Stimulated activated CD8-positive, alpha-beta memory T cell treated with anti-CD3 and anti-CD28 coated beads, Interleukin-15, amount 100 ng/mL, for 24 hours (primary cell): ENCODE measurements around the gene MAML3.
A peak's percentile ranks its signal among the peaks of the same experiment; 100 is the strongest.

ENCODE experiments used
- DNase-seq: peaks from one replicate; pipeline ENCODE4 v3.0.0-alpha.2; 2020; ENCODE audit warnings: low read depth

The MAML3 gene

GRCh38 chr4:140156529-140157171 is 2.7 kb upstream of the MAML3 start:
- no peak for DNase-seq

GRCh38 chr4:140154572-140154891 is 548 bp upstream of the MAML3 start:
- DNase-seq: no peak

- DNase-seq: no peak
Measured at GRCh38 chr4:140153419-140153717, 616 bp downstream of the MAML3 start.

GRCh38 chr4:140152751-140153418 is 1.1 kb downstream of the MAML3 start:
- DNase-seq: peak; percentile 9

GRCh38 chr4:140152013-140152703 is 1.8 kb downstream of the MAML3 start:
- peak; percentile 28 for DNase-seq

GRCh38 chr4:140151699-140152012 is 2.3 kb downstream of the MAML3 start:
- no peak for DNase-seq

GRCh38 chr4:140150886-140151698 is 2.9 kb downstream of the MAML3 start:
- DNase-seq: no peak

- DNase-seq: peak; percentile 27
Measured at GRCh38 chr4:140150636-140150885, 3.4 kb downstream of the MAML3 start.

- no peak for DNase-seq
Measured at GRCh38 chr4:140149846-140150635, 3.9 kb downstream of the MAML3 start.

GRCh38 chr4:140144050-140144449 is 9.9 kb downstream of the MAML3 start:
- no peak for DNase-seq

GRCh38 chr4:140141210-140141835 is 12.7 kb downstream of the MAML3 start:
- DNase-seq: no peak

GRCh38 chr4:140140566-140140965 is 13.4 kb downstream of the MAML3 start:
- no peak for DNase-seq

GRCh38 chr4:140138428-140138827 is 15.6 kb downstream of the MAML3 start:
- DNase-seq: no peak

- DNase-seq: no peak
Measured at GRCh38 chr4:140137671-140138070, 16.3 kb downstream of the MAML3 start.

GRCh38 chr4:140136509-140136908 is 17.5 kb downstream of the MAML3 start:
- no peak for DNase-seq

- DNase-seq: no peak
Measured at GRCh38 chr4:140135529-140136088, 18.4 kb downstream of the MAML3 start.

GRCh38 chr4:140134746-140135425 is 19.1 kb downstream of the MAML3 start:
- no peak for DNase-seq

GRCh38 chr4:140133576-140133975 is 20.4 kb downstream of the MAML3 start:
- DNase-seq: no peak

- no peak for DNase-seq
Measured at GRCh38 chr4:140131675-140132229, 22.2 kb downstream of the MAML3 start.

- DNase-seq: no peak
Measured at GRCh38 chr4:140130677-140131076, 23.3 kb downstream of the MAML3 start.

GRCh38 chr4:140127422-140127821 is 26.6 kb downstream of the MAML3 start:
- no peak for DNase-seq
